ENCODE results near the gene NLRP5. TPM values are rescaled to one million over a fixed set of nuclear protein-coding genes. Genes with fewer than 3 reads are reported as not detected.
"Not testable (repeated sequence)": the region's sequence is repeated elsewhere in the genome, so short reads cannot be mapped to it uniquely, and the experiment has no call there.

The NLRP5 gene
- total RNA-seq, 1 donor from 2014 or later, result not detected

- no peak for DNase-seq (ENCODE audit: low read depth)
- Histone ChIP-seq H3K27me3 (ENCODE audit: control insufficient read depth, insufficient read depth, low read length) (no peaks in the 10 kb centered on the region), H3K4me3 (ENCODE audit: low read depth, low read length) (no peak overlapping the region), H3K36me3 (ENCODE audit: control insufficient read depth, insufficient read depth, low read length) (peaks cover 1% of the 10 kb centered on the region)
- TF ChIP-seq CTCF (IDR thresholded peaks at IDR 0.05; ENCODE audit: insufficient read depth, low read length, poor library complexity, severe bottlenecking), result no peak
Measured at GRCh38 chr19:56104423-56104822, 117.8 kb downstream of the NLRP5 start.

GRCh38 chr19:56105090-56105701, 118.6 kb downstream of the NLRP5 start:
- peak; percentile 84 for TF ChIP-seq CTCF (IDR thresholded peaks at IDR 0.05; ENCODE audit: insufficient read depth, low read length, poor library complexity, severe bottlenecking)
- H3K4me3 ChIP-seq (ENCODE audit: low read depth, low read length), result no peak overlapping the region
- DNase-seq (ENCODE audit: low read depth), result peak; percentile 49

GRCh38 chr19:56105831-56106396, 119.3 kb downstream of the NLRP5 start:
- not testable (repeated sequence) for H3K36me3 ChIP-seq (ENCODE audit: control insufficient read depth, insufficient read depth, low read length); DNase-seq (ENCODE audit: low read depth); H3K4me3 ChIP-seq (ENCODE audit: low read depth, low read length); H3K27me3 ChIP-seq (ENCODE audit: control insufficient read depth, insufficient read depth, low read length)

More at GRCh38 chr19:56105090-56105701, 118.6 kb downstream of the NLRP5 start:
- peaks cover 1% of the 10 kb centered on the region for H3K36me3 ChIP-seq (ENCODE audit: control insufficient read depth, insufficient read depth, low read length)
- H3K27me3 ChIP-seq (ENCODE audit: control insufficient read depth, insufficient read depth, low read length), result no peaks in the 10 kb centered on the region

GRCh38 chr19:56106397-56106849, 119.8 kb downstream of the NLRP5 start:
- no peak for TF ChIP-seq CTCF (IDR thresholded peaks at IDR 0.05; ENCODE audit: insufficient read depth, low read length, poor library complexity, severe bottlenecking)
- Histone ChIP-seq H3K36me3 (ENCODE audit: control insufficient read depth, insufficient read depth, low read length) (no peaks in the 10 kb centered on the region), H3K4me3 (ENCODE audit: low read depth, low read length) (no peak overlapping the region), H3K27me3 (ENCODE audit: control insufficient read depth, insufficient read depth, low read length) (no peaks in the 10 kb centered on the region)
- no peak for DNase-seq (ENCODE audit: low read depth)

GRCh38 chr19:56106993-56107392, 120.4 kb downstream of the NLRP5 start:
- H3K36me3 ChIP-seq (ENCODE audit: control insufficient read depth, insufficient read depth, low read length), result no peaks in the 10 kb centered on the region
- no peaks in the 10 kb centered on the region for H3K27me3 ChIP-seq (ENCODE audit: control insufficient read depth, insufficient read depth, low read length)
- no peak overlapping the region for H3K4me3 ChIP-seq (ENCODE audit: low read depth, low read length)
- TF ChIP-seq CTCF (IDR thresholded peaks at IDR 0.05; ENCODE audit: insufficient read depth, low read length, poor library complexity, severe bottlenecking), result no peak
- DNase-seq (ENCODE audit: low read depth), result no peak

GRCh38 chr19:56107626-56108351, 121.2 kb downstream of the NLRP5 start:
- no peak for TF ChIP-seq CTCF (IDR thresholded peaks at IDR 0.05; ENCODE audit: insufficient read depth, low read length, poor library complexity, severe bottlenecking)
- no peaks in the 10 kb centered on the region for H3K27me3 ChIP-seq (ENCODE audit: control insufficient read depth, insufficient read depth, low read length)
- no peak for DNase-seq (ENCODE audit: low read depth)
- H3K36me3 ChIP-seq (ENCODE audit: control insufficient read depth, insufficient read depth, low read length), result no peaks in the 10 kb centered on the region
- no peak overlapping the region for H3K4me3 ChIP-seq (ENCODE audit: low read depth, low read length)
